NCI-H510A treated with DMSO at 0.1 percent for 48 hours (cell line): ENCODE results near the gene BARX1.
"Not testable (repeated sequence)": the region's sequence is repeated elsewhere in the genome, so short reads cannot be mapped to it uniquely, and the experiment has no call there.

Experiments
- DNase-seq: peaks from one replicate; lab custom pipeline; 2025; lab: John Stamatoyannopoulos, UW

BARX1 gene

DNA sequence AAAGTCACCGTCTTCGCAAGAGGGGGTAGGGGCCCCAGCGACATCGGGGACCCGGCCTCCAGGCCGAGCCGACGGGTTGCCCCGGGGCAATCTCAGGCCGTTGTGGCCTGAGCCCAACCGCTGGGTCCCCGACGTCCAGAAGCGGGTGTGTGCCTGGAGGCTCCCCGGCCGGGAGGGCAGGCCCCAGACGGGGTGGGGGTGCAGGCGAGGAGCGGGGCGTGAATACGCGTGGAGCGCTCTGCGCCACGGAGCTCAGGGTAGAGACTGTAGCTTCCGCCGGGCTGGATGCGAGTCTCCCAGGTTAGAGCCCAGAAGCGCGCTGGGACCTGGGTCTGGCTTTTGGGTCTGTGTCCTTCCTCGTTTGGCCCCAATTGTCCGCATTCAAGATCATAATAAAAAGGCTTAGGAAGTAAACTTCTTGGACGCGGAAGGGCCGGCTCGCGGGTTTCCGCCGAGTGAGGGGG is 3.5 kb downstream of the BARX1 start:
- DNase-seq: no peak

DNA sequence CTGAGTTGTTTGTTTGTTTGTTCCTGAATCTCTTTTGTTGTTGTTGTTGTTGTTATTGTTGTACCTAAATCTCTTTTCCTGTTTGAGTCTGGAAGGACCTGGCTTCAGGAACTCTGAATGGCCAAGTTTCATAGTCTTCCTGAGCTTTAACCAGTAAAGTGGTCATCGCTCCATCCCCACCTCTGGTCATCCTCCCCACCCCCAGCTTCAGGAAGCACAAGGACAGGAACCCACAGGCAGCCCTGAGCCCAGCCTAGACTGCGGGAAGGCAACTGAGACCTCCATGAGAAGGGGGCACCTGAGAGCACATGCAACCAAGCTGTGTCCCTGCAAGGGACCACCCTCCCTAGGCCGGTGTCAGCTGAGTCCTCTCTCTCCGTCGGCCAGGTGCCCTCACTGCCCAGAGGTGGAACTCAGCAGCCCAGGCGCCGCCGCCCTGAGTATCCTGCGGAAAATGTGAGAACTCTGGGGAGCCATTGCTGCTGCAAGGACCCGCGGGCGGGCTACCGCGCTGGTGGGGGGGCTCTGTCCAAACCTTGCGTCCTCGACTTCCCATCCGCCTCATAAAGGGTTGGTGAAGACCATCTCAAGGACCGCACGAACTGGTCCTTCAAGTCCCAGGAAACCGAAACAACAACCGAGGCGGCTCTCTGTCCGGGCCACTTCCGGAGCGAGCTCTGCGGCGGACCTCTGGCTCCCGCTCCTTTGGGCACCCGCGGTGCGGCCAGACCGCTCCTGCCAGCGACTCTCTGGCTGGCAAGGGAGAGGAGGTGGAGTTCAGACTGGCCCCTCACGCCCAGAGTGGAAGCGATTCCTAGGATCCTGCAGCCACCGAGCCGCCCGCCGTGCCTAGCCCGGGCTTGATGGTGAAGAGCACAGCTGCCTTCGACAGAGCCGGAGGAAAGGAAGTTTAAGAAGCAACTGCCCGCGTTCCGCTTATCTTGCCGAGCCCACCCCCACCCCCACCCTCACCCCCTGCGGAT is 4.2 kb downstream of the BARX1 start:
- no peak for DNase-seq

DNA sequence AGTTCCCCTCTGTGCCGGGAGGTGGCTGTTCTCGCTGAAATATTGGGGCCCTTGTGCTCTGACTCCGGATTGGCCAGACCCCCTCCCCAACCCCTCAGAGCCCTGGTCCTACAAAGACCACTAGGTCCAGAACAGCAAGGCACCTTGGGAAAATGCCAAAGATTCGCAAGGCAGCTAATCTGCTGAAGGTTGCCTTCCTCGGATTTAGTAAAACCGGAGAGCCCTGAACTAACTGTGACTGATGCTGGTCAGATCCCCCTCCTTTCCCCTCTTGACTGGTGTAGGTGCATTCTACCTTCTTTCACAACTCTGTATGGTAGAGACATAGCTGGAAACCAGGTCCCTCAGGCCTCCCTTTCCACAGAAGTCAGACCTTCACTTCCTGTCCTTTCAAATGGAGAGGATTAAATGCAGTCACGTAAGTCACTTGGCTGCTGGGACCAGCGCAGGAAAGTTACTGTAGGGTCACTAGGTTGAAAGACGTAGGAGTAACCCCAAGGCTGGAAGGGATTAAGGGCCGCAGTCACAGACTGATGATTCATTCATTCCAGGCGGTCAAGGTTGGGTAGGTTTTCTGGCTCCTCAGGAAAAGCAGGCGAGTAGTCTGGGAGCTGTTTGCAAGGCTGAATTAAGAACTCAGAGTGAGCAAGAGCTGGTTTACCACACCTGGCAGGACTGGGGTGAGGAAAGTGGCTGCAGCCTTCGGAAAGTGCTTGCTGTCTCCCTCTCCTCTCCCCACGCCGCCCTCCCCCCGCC is 5.3 kb downstream of the BARX1 start:
- no peak for DNase-seq

DNA sequence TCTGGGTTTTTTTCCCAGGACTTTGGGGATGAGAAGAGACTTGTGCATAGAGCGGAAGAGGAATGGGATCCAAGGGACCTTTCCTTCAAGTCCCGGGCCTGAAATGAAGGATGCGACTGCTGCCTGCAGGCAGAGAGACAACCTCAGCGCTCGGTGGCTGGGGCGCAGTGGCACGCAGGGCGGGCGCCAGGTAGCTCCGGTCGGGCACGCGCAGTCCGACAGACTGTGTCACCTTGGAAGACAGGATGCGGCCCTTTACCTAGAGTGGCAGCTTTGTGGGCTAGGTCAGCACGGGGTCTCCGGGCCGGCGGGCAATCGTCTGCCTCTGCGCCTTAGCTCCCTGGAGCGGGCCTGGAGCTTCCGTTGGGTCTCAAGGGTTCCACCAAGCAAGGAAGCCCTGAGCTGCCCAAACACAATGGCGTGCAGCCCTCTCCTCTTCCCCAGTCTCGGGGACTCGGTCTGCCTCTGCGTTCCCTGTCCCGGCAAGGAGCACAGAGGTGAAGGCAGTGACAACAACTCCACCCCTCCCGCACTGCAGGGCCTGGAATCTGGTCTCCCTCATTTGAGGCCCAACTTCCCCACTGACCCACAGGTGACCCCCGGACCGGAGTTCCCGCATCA is 6.0 kb downstream of the BARX1 start:
- DNase-seq: no peak

DNA sequence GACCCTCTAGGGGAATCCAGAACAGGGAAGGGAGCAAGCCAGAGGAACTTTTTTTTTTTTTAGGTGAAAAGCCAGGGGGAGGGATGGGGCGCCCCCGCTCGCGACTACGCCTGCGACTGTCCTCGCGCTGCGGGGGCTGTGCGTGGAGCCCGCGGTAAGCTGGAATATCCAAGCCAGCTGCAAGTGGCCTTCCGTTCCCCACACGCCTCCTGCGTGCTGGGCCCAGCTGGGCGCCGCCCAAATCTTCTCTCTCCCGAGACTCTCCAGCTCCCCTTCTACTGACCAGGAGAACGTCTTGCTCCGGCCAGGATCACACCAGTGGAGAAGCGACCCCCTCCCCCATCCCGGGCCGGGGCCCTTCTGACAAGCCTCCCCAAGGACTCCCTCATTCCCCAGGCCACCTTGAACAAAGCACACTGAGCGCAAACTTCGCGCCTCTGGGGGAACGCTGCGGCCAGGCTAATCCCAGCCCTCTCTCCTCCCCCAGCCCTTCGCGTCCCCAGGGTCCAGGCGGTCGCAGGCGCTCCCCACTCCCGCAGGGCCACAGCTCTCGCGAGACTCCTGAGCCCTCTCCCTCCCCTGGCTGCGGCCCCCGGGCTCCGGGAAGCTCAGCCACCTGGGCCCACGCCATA is 6.6 kb downstream of the BARX1 start:
- no peak for DNase-seq

DNA sequence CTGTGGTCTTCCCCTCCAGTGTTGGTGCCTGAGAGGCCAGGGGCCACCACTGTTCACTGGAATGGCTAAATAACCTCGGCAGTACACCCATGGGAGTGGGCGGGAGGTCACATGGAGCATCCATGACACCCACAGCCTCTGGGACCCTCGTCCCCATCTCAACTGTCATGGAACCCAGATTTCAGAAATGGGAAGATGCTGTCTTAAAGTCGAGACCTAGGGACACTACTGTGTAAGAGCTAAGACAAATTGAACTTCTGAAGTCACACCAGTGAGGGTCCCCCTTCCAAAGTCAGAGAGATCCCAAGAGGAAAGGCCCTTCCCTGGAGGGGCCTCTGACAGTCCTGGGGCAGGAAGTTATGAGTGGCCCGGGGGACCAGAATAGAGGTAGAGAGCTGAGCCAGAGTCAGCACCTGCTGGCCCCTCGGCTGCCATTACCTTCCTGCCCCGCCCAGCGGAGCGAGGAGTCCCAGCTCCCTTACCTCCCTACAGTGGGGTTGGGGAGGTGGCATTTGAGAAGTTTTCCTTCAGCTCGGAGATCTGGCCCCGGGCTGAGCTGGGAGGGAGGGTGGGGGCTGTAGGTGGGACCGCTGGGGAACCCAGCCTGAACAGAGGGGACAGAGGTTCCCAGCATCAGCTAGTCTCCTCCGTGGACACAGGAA is 7.6 kb downstream of the BARX1 start:
- no peak for DNase-seq

DNA sequence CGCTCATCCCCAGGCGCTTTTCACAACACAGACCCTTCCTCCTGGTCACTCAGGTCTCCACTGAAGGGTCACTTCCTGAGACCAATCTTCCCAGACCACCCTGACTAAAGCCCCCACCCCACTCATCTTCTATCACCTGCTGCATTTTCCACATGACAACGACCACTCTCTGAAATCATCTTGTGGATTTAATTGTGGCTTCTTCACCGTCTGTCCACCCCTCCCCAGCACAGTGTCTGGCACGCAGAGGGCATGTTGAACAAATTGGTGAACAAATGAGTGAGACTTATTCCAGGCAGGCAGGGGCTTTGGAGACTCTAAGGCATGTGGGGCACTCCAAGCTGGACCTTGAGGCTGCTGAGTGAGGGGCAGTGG is 8.8 kb downstream of the BARX1 start:
- DNase-seq: no peak

DNA sequence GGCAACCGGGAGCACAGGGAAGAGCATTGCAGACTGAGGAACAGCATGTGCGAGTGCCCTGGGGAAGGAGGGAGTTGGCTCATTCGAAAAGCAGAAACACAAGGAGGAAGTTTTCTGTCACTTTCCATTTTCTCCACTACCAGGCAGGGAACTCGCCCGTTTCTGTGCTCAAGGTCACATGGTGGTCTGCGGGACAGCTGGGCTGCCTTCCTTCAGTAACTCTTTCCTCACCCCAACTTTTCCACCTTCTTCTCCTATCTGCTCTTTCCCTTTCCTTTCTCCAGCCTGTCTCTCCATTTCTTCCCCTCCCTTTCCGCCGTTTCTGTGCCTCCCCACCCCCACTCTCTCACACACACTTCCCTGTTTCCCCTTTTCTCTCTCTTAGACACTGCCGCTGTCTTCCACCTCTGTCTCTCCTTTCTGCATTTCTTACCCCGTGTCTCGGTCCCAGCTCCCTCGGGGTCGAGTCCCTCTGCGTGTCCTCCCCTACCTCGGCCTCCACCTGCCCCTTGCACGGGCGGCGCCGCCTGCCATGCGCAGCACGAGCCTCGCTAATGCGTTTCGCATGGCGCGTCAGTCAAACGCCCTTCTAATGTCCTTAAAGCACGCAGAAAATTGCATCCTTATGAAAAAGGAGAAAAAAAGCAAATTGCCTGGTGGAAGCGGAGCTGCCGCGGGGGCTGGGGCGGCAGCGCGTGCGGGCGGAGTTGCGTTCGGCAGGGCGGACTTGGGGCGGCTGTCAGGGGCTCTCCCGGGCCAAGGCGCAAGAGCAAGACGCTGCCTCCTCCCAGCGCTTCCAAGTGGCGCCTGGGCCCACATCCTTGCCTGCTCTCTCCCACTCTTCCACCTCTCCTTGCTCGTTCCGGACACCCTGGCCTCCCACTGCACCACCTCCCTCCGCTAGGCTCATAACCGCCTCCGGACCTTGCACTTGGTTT is 9.5 kb downstream of the BARX1 start:
- no peak for DNase-seq

DNA sequence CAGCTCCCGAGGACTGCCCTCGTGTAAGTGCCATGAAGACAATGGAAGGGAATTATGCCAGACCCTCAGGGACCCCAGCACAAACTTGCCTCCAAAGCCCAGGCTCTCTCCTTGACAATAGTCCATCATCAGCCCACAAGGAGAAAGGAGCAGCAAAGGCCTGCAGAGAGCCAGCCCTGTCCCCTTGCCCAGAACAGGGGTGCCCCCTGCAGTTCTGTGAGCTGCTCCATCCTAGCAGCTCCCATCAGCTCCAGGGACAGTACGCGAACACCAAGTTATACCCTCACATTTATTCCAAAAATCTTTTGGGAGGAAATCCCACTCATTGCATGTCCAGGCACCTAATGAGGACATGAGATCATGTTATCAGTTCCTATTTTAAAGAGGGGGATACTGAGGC is 11.1 kb downstream of the BARX1 start:
- no peak for DNase-seq

DNA sequence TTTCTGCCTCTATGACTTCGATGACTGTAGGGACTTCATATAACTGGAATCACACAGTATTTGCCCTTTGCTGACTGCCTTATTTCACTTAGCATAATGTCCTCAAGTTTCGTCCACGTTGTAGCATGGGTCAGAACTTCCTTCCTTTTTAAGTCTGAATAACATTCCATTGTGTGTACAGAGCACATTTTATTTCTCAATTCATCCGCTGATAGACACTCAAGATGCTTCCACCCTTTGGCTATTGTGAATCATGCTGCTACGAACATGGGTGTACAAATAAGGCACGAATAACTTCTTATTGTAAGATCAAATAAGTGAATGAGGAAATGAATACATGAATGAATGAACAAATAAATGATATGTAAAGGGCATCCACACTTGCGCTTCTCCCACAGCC is 13.0 kb downstream of the BARX1 start:
- DNase-seq: no peak

DNA sequence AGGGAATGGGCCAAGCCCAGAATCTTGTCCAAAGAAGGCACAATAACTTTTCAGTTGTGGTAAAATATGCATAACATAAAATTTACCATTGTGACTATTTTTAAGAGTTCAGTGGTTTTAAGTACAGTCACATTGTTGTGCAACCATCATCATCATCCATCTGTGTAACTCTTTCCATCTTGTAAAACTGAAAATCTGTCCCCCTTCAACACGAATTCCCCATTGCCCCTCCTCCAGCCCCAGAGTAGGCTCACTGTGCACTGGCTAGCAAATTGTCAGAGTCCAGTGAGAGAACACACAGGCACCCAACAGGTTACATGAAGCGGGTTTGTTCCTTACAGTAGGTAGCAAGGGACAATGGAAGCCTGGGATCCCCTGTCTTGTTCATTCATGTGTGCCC is 13.7 kb downstream of the BARX1 start:
- no peak for DNase-seq

DNA sequence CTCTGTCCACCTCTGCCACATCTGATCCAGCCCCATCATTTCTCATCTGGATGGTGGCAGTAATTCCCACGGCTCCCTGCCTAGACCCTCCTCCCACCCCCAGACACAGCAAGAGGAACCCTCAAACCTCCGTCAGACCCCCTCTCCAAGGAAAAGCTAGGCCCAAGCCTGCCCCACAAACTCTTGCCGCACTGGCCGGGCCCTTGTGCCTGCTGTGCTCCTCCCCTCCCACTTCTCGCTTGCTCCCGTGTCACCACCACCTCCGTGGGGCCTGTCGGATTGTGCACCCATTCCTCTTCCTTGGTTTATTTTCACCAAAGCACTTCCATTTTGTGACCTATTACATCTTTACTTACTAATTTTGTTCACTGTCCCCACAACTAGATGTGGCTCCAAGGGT is 14.2 kb downstream of the BARX1 start:
- DNase-seq: no peak

DNA sequence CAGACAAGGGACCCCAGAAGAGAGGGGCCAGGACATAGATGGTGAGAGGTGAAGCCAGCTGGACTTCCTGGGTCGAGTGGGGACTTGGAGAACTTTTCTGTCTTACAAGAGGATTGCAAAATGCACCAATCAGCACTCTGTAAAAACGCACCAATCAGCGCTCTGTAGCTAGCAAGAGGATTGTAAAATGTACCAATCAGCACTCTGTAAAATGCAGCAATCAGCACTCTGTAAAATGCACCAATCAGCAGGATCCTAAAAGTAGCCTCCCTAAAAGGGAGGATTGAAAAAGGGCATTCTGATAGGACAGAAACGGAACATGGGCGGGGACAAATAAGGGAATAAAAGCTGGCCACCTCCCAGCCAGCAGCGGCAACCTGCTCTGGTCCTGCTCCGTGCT is 15.6 kb downstream of the BARX1 start:
- DNase-seq: not testable (repeated sequence)

DNA sequence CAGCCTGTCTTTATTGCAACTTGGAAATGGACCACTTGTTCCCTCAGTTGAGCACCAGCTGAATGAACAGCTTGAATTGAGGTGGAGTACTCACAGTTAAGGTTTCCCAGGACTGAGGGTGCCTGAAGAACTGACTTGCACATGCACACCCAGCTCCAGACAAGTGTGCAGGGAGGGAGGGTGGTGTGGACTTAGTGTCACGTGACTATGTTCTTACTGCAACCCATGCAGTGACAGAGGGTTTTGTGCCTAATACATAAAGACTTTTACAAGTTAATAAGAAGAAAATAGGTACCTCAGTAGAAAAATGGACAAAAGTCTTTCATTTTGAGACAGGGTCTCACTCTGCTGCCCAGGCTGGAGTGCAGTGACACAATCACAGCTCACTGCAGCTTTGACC is 18.0 kb downstream of the BARX1 start:
- no peak for DNase-seq

DNA sequence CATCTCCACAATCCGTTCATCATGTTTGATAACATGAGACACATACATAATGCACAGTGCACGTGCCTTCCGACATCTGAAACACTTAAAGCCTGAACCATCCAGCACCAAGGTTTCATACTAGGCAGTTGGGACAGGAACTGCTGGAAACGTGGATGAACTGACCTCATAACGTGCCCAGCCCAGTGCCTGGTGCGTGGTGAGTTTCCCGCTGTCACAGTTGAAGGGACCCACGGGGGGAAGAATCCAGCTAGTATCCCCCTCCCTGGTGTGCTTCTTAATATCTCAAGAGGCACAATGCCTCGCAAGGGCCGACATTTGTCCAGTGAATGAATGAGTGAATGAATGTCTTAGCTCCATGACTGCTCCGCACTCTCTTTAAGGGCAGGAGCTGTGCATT is 23.2 kb downstream of the BARX1 start:
- no peak for DNase-seq

DNA sequence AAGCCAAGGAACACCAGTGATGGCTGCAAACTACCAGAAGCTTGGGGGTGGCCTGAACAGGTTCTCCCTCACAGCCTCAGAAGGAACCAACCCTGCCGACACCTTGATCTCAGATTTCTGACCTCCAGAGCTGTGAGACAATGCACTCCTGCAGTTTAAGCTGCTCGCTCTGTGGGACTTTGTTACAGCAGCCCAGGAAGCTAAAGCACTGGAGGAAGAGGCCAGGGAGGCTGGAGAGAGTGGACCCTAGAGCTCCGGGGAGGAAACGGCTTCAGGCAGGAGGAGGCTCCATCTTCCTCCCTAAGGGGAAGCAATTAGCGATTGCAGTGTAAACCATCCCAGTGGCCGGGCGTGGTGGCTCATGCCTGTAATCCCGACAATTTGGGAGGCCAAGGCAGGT is 25.1 kb downstream of the BARX1 start:
- DNase-seq: no peak

DNA sequence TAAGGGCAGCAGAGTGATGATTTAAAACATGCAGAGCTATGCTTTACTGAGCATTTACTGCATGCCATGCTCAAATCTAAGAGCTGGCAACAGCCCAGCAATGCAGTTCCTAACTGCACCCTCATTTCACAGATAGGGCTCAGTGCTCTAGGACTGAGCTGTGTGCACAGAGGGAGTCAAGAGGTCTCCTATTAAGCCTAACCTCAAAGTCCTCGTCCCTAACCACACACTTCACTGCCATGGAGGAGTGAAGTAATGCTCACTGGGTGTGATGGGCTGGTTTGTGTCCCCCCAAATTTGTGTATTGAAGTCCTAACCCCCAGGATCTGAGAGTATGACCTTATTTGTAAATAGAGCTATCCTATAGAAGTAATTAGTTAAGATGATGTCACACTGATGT is 25.9 kb downstream of the BARX1 start:
- no peak for DNase-seq

DNA sequence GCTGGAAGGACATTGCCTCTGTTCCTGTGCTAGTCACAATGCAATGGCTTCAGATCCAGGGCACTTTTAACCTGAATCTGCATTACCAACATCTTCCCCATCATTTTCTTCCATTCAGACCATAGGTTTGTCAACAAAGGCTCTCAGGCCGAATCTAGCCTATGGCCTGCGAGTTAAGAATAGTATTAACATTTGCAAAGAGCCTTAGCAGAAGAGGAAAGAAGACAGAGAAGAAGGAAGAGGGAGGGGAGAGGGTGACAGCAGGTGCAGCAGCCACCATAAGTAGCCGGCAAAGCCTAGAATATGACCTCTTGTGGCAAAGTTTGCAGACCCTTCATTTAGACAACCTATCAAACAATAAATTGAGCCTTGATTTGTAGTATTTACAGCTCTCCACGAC is 32.6 kb downstream of the BARX1 start:
- no peak for DNase-seq

DNA sequence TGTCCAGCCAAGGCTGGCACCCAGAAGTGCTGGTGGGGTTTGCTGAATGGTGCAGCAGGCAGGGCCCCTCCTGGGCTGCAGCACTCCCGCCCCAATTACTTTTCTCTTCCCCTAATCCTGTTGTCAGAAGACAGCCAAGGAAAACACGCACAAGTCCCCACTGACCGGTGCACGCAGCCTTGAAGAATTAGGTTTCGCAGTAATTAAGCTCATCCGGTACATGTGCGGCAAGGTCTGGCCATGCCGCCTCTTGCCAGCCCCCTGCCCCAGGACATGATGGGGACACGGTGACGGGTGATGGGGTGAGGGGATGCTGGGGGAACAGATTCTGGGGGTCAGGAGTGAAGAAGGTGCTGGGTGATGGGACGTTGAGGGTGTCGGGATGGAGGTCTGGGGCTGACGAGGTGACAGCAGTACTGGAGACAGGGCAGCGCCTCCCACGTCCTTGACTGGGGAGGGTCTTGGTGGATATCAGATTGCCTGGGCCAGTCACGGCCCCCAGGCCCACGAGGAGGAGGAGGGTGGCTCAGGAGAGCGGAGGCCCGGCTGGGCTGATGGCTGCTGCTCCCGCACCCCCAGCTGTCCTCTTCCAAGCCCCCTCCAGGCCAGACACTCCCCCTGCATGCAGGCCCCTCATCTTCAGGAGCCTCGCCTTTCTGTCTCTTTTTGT is 34.9 kb downstream of the BARX1 start:
- no peak for DNase-seq

DNA sequence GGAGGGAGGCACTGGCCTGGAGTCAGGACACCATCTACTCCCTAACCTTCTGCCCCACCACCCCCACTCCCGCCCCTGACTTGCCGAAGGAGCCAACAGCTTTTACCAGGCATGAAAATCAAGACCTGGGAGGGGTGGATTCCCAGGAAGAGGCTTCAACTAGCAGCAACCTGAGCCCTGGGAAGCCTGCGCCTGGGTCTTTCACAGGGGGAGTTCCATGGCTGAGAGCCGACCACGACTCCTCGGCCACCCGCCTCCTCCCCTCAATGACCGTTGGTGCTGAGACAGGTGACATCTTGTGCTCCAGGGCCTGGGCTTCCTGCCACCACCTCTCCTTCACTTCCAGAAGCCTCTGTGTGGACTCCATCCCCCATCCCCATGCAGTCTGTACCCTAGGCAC is 37.1 kb downstream of the BARX1 start:
- no peak for DNase-seq
